Brain microvascular endothelial cell (primary cell): ENCODE results near the gene CHAF1A.

Source experiments
- DNase-seq: peaks from one replicate; pipeline ENCODE4 v3.0.0-alpha.2; 2020
- H3K27ac ChIP-seq: fragments of 250-450 bp; sonication (Bioruptor Pico); 2 replicates; pipeline ENCODE4 v1.5.1; 2020; ENCODE audit warnings: mild to moderate bottlenecking, moderate library complexity
- H3K27me3 ChIP-seq: fragments of 250-450 bp; sonication (Bioruptor Pico); replicated peaks from 2 replicates; pipeline ENCODE4 v1.5.1; 2020; ENCODE audit warnings: mild to moderate bottlenecking
- H3K36me3 ChIP-seq: fragments of 250-450 bp; sonication (Bioruptor Pico); replicated peaks from 2 replicates; pipeline ENCODE4 v1.5.1; 2020; ENCODE audit warnings: mild to moderate bottlenecking
- H3K4me3 ChIP-seq: 2 replicates; pipeline ENCODE4 v1.5.1; 2011; ENCODE audit warnings: low read depth, mild to moderate bottlenecking, control low read depth, low read length, moderate library complexity
- in situ Hi-C: cut with HindIII; loops from 2 replicates; pipeline ENCODE4 v1.10.0; 2017; ENCODE audit warnings: low sequenced_read_pairs, low pct_ligation_motif_present
- TF ChIP-seq, protein P1 (sequence below): IDR thresholded peaks from 2 replicates; pipeline ENCODE4 v1.5.1; 2011; ENCODE audit warnings: low read depth, mild to moderate bottlenecking, moderate library complexity, low read length, control low read depth, inconsistent platforms; ENCODE audit errors: missing control alignments

Gene CHAF1A

DNA sequence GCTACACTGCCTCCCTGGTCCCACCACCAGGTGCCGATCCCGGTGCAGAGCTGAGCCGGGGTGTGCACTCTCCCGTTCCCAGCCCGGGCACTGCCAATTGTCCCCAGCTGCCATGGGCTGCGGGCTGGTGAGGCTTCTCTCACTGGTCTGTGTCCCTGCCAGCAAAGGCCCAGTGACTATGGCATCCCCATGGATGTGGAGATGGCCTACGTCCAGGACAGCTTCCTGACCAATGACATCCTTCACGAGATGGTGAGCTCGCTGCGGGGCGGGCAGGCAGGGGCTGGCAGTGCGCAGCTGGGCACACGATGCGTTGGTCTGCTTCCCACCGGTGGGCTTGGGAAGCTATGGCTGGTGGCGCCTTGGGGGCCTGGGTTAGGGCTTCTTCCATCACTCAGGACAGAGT lies 44.5 kb upstream of the CHAF1A start:
- peaks cover 33% of the 10 kb centered on the region for H3K36me3 ChIP-seq
- TF ChIP-seq, protein P1, sequence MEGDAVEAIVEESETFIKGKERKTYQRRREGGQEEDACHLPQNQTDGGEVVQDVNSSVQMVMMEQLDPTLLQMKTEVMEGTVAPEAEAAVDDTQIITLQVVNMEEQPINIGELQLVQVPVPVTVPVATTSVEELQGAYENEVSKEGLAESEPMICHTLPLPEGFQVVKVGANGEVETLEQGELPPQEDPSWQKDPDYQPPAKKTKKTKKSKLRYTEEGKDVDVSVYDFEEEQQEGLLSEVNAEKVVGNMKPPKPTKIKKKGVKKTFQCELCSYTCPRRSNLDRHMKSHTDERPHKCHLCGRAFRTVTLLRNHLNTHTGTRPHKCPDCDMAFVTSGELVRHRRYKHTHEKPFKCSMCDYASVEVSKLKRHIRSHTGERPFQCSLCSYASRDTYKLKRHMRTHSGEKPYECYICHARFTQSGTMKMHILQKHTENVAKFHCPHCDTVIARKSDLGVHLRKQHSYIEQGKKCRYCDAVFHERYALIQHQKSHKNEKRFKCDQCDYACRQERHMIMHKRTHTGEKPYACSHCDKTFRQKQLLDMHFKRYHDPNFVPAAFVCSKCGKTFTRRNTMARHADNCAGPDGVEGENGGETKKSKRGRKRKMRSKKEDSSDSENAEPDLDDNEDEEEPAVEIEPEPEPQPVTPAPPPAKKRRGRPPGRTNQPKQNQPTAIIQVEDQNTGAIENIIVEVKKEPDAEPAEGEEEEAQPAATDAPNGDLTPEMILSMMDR = no peak
- no peaks in the 10 kb centered on the region for H3K27me3 ChIP-seq
- in situ Hi-C loops = no loop called here
- no peak for DNase-seq
- no peak overlapping the region for H3K4me3 ChIP-seq
- no peak overlapping the region for H3K27ac ChIP-seq

DNA sequence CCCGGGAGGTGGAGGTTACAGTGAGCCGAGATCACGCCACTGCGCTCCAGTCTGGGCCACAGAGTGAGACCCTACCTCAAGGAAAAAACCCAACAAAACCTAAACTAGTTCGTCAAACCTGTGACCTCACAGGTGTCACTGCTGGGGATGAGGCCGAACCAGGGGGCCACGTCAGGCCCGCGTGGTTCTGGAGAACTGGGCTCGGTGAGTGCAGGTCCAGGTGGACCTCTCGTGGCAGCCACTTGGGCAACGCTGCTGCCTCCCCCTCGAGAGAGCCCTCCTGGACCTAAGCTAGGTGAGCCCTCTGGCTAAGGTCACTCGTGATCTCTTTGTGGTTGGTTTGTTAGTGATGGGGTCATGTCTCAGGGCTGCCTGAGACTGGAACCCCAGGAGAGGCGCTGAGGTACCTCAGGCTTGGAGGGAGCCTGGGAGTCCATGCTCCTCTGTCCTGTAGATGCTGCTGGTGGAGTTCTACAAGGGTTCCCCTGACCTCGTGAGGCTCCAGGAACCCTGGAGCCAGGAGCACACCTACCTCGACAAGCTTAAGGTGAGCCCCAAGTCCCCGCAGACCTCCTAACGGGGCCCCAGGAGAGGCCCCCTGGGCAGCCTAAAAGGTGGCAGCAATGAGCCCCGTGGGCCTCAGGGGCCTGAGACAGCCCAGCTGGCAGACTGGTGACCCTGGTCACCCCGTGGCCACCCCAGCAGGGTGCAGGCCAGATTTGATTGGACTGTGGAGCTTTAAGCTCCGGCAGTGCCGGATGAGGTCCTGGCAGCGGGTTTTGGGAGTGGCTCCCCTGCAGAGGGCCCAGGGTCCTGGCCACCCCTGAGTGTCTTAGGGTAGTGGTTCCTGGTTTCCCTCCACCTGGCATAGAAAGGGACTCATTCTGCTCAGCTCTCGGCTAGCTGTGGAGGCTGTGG lies 43.5 kb upstream of the CHAF1A start:
- in situ Hi-C loops = no loop called here

DNA sequence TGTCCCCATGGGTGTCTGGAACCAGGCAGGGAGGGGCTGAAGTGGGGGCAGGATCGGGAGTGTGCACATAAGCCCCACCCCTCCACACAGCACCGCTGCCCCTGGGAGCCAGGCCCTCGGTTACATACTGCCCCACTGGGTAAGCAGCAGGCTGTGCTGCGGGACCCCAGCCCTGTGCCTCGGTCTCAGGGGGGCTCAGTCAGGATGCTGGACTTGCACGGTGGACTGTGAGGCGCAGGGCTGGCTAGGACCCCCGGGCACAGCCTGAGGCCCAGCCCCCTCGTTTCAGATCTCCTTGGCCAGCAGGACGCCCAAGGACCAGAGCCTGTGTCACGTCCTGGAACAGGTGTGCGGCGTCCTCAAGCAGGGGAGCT lies 42.8 kb upstream of the CHAF1A start:
- no peaks in the 10 kb centered on the region for H3K27me3 ChIP-seq
- no peak overlapping the region for H3K27ac ChIP-seq
- TF ChIP-seq, protein P1 = no peak
- no peak for DNase-seq
- in situ Hi-C loops = no loop called here
- peaks cover 49% of the 10 kb centered on the region for H3K36me3 ChIP-seq
- no peak overlapping the region for H3K4me3 ChIP-seq

More for the DNA sequence above, 43.5 kb upstream of the CHAF1A start:
- Histone ChIP-seq H3K36me3 (peaks cover 43% of the 10 kb centered on the region), H3K4me3 (no peak overlapping the region), H3K27ac (no peak overlapping the region), H3K27me3 (no peaks in the 10 kb centered on the region)
- TF ChIP-seq, protein P1 = no peak
- DNase-seq = no peak

DNA sequence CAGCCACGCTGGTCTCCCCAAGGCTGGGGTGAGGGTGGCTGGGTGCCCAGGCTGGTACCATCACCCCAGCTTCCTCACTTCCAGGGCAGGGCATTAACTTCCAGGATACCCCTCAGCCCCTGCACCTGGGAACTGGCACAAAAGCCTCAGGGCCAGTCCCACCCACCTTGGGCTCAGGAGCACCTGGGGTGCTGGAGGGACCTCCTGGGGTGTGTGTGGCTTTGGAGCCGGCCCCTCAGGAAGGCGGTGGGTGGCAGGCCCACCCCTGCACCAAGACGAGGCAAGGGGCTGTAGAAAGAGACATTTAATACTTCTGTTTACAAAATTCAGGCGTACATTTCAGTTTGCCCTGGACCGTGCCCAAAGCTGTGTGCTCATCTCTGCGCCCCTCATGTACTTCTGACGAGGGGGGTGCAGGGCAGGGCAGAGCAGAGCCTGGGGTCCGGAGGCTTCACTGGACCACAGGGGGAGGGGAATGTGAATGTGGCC lies 42.3 kb upstream of the CHAF1A start:
- Histone ChIP-seq H3K36me3 (peaks cover 52% of the 10 kb centered on the region), H3K27me3 (no peaks in the 10 kb centered on the region), H3K27ac (no peak overlapping the region), H3K4me3 (no peak overlapping the region)
- in situ Hi-C loops = no loop called here
- no peak for DNase-seq
- TF ChIP-seq, protein P1 = no peak

DNA sequence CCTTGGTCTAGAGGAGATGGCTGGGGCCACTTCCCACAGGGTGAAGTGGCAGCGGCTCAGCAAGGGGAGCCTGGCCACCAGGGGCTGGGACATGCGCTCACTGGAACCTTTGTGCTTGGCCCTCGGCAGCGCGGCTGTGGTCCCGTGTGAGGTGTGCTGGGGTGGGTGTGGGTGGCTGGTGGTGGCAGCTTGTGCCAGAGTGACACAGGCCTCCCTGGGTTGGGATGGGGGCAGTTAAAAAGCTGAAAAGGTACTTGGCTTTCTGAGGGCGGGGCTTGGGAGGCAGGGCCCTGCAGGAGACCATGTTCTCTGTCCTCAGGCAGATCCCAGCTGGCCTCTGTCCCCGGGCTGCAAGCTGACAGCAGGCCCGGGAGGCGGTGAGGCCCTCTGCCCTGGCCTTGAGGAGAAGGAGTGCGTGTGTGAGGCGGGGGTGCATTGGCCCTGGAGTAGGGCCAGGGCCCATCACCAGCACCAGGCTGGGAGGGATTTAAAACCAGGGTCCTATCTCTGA lies 41.7 kb upstream of the CHAF1A start:
- Histone ChIP-seq H3K27me3 (no peaks in the 10 kb centered on the region), H3K4me3 (no peak overlapping the region), H3K27ac (no peak overlapping the region), H3K36me3 (peaks cover 58% of the 10 kb centered on the region)
- TF ChIP-seq, protein P1 = no peak
- DNase-seq = no peak
- in situ Hi-C loops = no loop called here
